ENCODE results near the gene NOL9. TPM values are rescaled to one million over a fixed set of nuclear protein-coding genes. Genes with fewer than 3 reads are reported as not detected.
"Not testable (repeated sequence)": the region's sequence is repeated elsewhere in the genome, so short reads cannot be mapped to it uniquely, and the experiment has no call there.

NOL9 gene
- polyA plus RNA-seq, 3 donors: 14.8 to 15.9 (median 15.1) TPM

GRCh38 chr1:6574818-6575217 lies 20.5 kb upstream of the NOL9 start:
- DNase-seq (ENCODE audit: low read depth in 3 of 3, low spot score in 2 of 3): no peak

- DNase-seq (ENCODE audit: low read depth in 3 of 3, low spot score in 2 of 3): no peak
Measured at GRCh38 chr1:6574025-6574620, 19.8 kb upstream of the NOL9 start.

GRCh38 chr1:6572653-6573383 lies 18.5 kb upstream of the NOL9 start:
- no peak for DNase-seq (ENCODE audit: low read depth in 3 of 3, low spot score in 2 of 3)

- no peak for DNase-seq (ENCODE audit: low read depth in 3 of 3, low spot score in 2 of 3)
Measured at GRCh38 chr1:6570987-6571386, 16.7 kb upstream of the NOL9 start.

- DNase-seq (ENCODE audit: low read depth in 3 of 3, low spot score in 2 of 3): no peak
Measured at GRCh38 chr1:6570100-6570499, 15.8 kb upstream of the NOL9 start.

- DNase-seq (ENCODE audit: low read depth in 3 of 3, low spot score in 2 of 3): no peak
Measured at GRCh38 chr1:6569033-6569432, 14.7 kb upstream of the NOL9 start.

- no peak for DNase-seq (ENCODE audit: low read depth in 3 of 3, low spot score in 2 of 3)
Measured at GRCh38 chr1:6560267-6560666, 6.0 kb upstream of the NOL9 start.

- not testable (repeated sequence) for DNase-seq (ENCODE audit: low read depth in 3 of 3, low spot score in 2 of 3)
Measured at GRCh38 chr1:6559161-6559560, 4.8 kb upstream of the NOL9 start.

- no peak for DNase-seq (ENCODE audit: low read depth in 3 of 3, low spot score in 2 of 3)
Measured at GRCh38 chr1:6557597-6557996, 3.3 kb upstream of the NOL9 start.

- no peak for DNase-seq (ENCODE audit: low read depth in 3 of 3, low spot score in 2 of 3)
Measured at GRCh38 chr1:6554907-6555778, 830 bp upstream of the NOL9 start, which contains the start of gene TAS1R1. TSS of gene TAS1R1 (plus strand) at chr1:6555307. CDS start at chr1:6555374, 67 bp downstream.

- DNase-seq (ENCODE audit: low read depth in 3 of 3, low spot score in 2 of 3): no peak
Measured at GRCh38 chr1:6547301-6547700, 7.0 kb downstream of the NOL9 start.

- DNase-seq (ENCODE audit: low read depth in 3 of 3, low spot score in 2 of 3): no peak
Measured at GRCh38 chr1:6546326-6546725, 8.0 kb downstream of the NOL9 start.

GRCh38 chr1:6545276-6546112 lies 8.8 kb downstream of the NOL9 start:
- no peak for DNase-seq (ENCODE audit: low read depth in 3 of 3, low spot score in 2 of 3)

GRCh38 chr1:6544831-6545230 lies 9.5 kb downstream of the NOL9 start:
- DNase-seq (ENCODE audit: low read depth in 3 of 3, low spot score in 2 of 3): no peak

GRCh38 chr1:6538956-6539355 lies 15.4 kb downstream of the NOL9 start:
- DNase-seq (ENCODE audit: low read depth in 3 of 3, low spot score in 2 of 3): no peak

GRCh38 chr1:6536291-6536690 lies 18.0 kb downstream of the NOL9 start:
- no peak for DNase-seq (ENCODE audit: low read depth in 3 of 3, low spot score in 2 of 3)

GRCh38 chr1:6535214-6535613 lies 19.1 kb downstream of the NOL9 start:
- no peak for DNase-seq (ENCODE audit: low read depth in 3 of 3, low spot score in 2 of 3)

GRCh38 chr1:6534248-6534822 lies 20.0 kb downstream of the NOL9 start:
- DNase-seq (ENCODE audit: low read depth in 3 of 3, low spot score in 2 of 3): no peak

GRCh38 chr1:6531996-6532395 lies 22.3 kb downstream of the NOL9 start:
- DNase-seq (ENCODE audit: low read depth in 3 of 3, low spot score in 2 of 3): no peak

- no peak for DNase-seq (ENCODE audit: low read depth in 3 of 3, low spot score in 2 of 3)
Measured at GRCh38 chr1:6530504-6531160, 23.7 kb downstream of the NOL9 start.

All from right renal cortex interstitium (tissue), 3 donors.